Measurements from ENCODE around the gene KCNAB1. TPM values are rescaled to one million over a fixed set of nuclear protein-coding genes. Genes with fewer than 3 reads are reported as not detected.

The KCNAB1 gene
- total and polyA plus RNA-seq, 10 of the 15 experiments (the other 5 are each of a cell fraction or from before 2014, with no cell fraction given), result 0.11 to 0.69 (median 0.43) TPM; not detected in 6

DNA sequence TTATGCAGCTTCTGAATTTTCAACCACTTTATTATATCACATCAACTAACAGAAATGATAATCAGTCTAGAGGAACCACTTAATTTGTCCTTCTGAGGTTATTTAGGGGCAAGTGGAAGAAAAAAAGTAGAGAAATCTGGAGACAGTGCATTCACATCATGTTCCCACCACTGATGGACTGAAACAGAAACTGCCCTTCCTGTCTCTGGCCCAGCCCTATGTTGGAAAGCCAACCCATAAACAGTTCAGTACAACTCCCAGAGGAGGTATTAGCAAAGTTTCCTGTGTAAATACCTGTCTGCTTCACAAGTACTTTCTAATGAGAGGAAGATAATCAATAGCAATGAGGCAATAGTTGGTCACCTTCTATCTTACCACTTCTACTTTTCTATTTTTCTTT is 228.7 kb downstream of the KCNAB1 start (continued):
- TF ChIP-seq, protein P1, sequence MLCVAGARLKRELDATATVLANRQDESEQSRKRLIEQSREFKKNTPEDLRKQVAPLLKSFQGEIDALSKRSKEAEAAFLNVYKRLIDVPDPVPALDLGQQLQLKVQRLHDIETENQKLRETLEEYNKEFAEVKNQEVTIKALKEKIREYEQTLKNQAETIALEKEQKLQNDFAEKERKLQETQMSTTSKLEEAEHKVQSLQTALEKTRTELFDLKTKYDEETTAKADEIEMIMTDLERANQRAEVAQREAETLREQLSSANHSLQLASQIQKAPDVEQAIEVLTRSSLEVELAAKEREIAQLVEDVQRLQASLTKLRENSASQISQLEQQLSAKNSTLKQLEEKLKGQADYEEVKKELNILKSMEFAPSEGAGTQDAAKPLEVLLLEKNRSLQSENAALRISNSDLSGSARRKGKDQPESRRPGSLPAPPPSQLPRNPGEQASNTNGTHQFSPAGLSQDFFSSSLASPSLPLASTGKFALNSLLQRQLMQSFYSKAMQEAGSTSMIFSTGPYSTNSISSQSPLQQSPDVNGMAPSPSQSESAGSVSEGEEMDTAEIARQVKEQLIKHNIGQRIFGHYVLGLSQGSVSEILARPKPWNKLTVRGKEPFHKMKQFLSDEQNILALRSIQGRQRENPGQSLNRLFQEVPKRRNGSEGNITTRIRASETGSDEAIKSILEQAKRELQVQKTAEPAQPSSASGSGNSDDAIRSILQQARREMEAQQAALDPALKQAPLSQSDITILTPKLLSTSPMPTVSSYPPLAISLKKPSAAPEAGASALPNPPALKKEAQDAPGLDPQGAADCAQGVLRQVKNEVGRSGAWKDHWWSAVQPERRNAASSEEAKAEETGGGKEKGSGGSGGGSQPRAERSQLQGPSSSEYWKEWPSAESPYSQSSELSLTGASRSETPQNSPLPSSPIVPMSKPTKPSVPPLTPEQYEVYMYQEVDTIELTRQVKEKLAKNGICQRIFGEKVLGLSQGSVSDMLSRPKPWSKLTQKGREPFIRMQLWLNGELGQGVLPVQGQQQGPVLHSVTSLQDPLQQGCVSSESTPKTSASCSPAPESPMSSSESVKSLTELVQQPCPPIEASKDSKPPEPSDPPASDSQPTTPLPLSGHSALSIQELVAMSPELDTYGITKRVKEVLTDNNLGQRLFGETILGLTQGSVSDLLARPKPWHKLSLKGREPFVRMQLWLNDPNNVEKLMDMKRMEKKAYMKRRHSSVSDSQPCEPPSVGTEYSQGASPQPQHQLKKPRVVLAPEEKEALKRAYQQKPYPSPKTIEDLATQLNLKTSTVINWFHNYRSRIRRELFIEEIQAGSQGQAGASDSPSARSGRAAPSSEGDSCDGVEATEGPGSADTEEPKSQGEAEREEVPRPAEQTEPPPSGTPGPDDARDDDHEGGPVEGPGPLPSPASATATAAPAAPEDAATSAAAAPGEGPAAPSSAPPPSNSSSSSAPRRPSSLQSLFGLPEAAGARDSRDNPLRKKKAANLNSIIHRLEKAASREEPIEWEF (IDR thresholded peaks at IDR 0.05; ENCODE audit: insufficient replicate concordance, low read depth, low read length), result no peak

DNA sequence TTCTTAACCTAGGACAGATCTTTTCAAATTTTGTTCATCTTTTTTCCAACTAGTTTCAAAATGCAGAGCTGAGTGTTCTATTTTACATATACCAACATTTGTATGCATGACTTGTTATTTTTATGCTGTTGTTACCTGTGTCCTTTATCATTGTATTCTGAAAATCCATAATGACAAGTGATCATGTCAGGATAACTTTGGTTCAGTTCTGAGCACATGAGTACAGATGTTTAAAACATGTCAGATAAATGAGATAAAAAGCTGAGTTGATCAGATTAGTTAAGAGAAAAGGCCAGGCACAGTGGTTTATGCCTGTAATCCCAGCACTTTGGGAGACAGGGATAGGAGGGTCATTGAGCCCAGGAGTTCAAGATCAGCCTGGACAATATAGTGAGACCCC is 229.6 kb downstream of the KCNAB1 start:
- FAIRE-seq (no peak), DNase-seq (ENCODE audit: low read depth, low spot score) (no peak), ATAC-seq (no peak)
- H4K20me1 ChIP-seq (ENCODE audit: control insufficient read depth, insufficient read depth), result no peaks in the 10 kb centered on the region; the same call in 1 of the 2 replicates
- in situ Hi-C loops (cut with MboI) (no loop called here), intact Hi-C loops (cut with micrococcal nuclease; ENCODE audit: unreplicated experiment) (no loop called here)
- H3K4me1 ChIP-seq (ENCODE audit: control insufficient read depth, insufficient read depth, low read length), result no peaks in the 10 kb centered on the region
- no peaks in the 10 kb centered on the region for H3K9me3 ChIP-seq (replicated peaks; ENCODE audit: control insufficient read depth, insufficient read depth, low read length)
- H3K4me3 ChIP-seq, result no peak overlapping the region
- no peak overlapping the region for H3K9ac ChIP-seq (ENCODE audit: control insufficient read depth, insufficient read depth, low read length)
- no peak overlapping the region for H2AFZ ChIP-seq (ENCODE audit: control insufficient read depth, low read depth, low read length)
- no peaks in the 10 kb centered on the region for H3K79me2 ChIP-seq (ENCODE audit: control insufficient read depth, insufficient read depth, low read length)
- no peak overlapping the region for H3K4me2 ChIP-seq (ENCODE audit: control insufficient read depth, insufficient read depth)
- no peaks in the 10 kb centered on the region for H3K36me3 ChIP-seq (ENCODE audit: control insufficient read depth in 2 of 2, insufficient read depth in 2 of 2, low read length in 1 of 2)
- ChIA-PET CTCF (no interaction called here), SMC1A (ENCODE audit: uncharacterized antibody, unreplicated experiment) (no interaction called here), POLR2A (no interaction called here), RAD21 (ENCODE audit: unreplicated experiment) (no interaction called here)
- no peak for TF ChIP-seq BACH1 (IDR thresholded peaks at IDR 0.05; ENCODE audit: borderline replicate concordance)
- TF ChIP-seq, protein P2, sequence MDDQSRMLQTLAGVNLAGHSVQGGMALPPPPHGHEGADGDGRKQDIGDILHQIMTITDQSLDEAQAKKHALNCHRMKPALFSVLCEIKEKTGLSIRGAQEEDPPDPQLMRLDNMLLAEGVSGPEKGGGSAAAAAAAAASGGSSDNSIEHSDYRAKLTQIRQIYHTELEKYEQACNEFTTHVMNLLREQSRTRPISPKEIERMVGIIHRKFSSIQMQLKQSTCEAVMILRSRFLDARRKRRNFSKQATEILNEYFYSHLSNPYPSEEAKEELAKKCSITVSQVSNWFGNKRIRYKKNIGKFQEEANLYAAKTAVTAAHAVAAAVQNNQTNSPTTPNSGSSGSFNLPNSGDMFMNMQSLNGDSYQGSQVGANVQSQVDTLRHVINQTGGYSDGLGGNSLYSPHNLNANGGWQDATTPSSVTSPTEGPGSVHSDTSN (IDR thresholded peaks at IDR 0.05; ENCODE audit: insufficient replicate concordance, low read depth, low read length), result no peak
- H3K27ac ChIP-seq (ENCODE audit: control insufficient read depth, insufficient read depth), result no peak overlapping the region
- BruUV-seq (replicated peaks), result no TSS peak
- no peaks in the 10 kb centered on the region; a peak in 1 of 4 replicates for H3K27me3 ChIP-seq (replicated peaks in 1 of 2; ENCODE audit: control insufficient read depth in 2 of 2, insufficient read depth in 2 of 2, low read length in 1 of 2)
